Activated T-cell treated with anti-CD3 and anti-CD28 coated beads, Interleukin-2, amount 50 U/mL, for 48 hours (primary cell): Measurements from ENCODE around the gene LPAR2.
"Not testable (repeated sequence)": the region's sequence is repeated elsewhere in the genome, so short reads cannot be mapped to it uniquely, and the experiment has no call there.

ENCODE experiments used
- DNase-seq, 2 experiments: peaks; one replicate each; pipeline ENCODE4 v3.0.0-alpha.2; 2020

Gene LPAR2

GRCh38 chr19:19630062-19630414 lies 2.0 kb upstream of the LPAR2 start:
- no peak for DNase-seq

- peak; percentile 68 to 73 for DNase-seq
These were observed 598 bp upstream of the LPAR2 start for GRCh38 chr19:19628501-19629134.

GRCh38 chr19:19626516-19627472 lies 1.2 kb downstream of the LPAR2 start:
- no peak for DNase-seq

- no peak for DNase-seq
These were observed 3.9 kb downstream of the LPAR2 start for GRCh38 chr19:19624032-19624570.

GRCh38 chr19:19623383-19623782 lies 4.6 kb downstream of the LPAR2 start:
- DNase-seq = no peak

GRCh38 chr19:19619849-19620210 lies 8.2 kb downstream of the LPAR2 start:
- no peak for DNase-seq

GRCh38 chr19:19619181-19619848 lies 8.7 kb downstream of the LPAR2 start:
- no peak for DNase-seq

- peak; percentile 99 for DNase-seq
These were observed 9.6 kb downstream of the LPAR2 start, which contains the start of gene PBX4 for GRCh38 chr19:19618219-19619051. TSS of gene PBX4 (minus strand) at chr19:19618687. CDS start at chr19:19618629, 58 bp downstream.

- DNase-seq = no peak
These were observed 12.9 kb downstream of the LPAR2 start for GRCh38 chr19:19615086-19615485.

GRCh38 chr19:19613506-19613905 lies 14.5 kb downstream of the LPAR2 start:
- no peak for DNase-seq

- DNase-seq = no peak
These were observed 17.4 kb downstream of the LPAR2 start for GRCh38 chr19:19610376-19611202.

GRCh38 chr19:19606686-19607085 lies 21.3 kb downstream of the LPAR2 start:
- not testable (repeated sequence) for DNase-seq

GRCh38 chr19:19606021-19606420 lies 22.0 kb downstream of the LPAR2 start:
- DNase-seq = no peak

- no peak for DNase-seq
These were observed 25.2 kb downstream of the LPAR2 start for GRCh38 chr19:19602713-19603324.

GRCh38 chr19:19602136-19602712 lies 25.8 kb downstream of the LPAR2 start:
- DNase-seq = no peak

GRCh38 chr19:19600793-19601330 lies 27.2 kb downstream of the LPAR2 start:
- no peak for DNase-seq

- peak; percentile 73 to 74 for DNase-seq
These were observed 29.1 kb downstream of the LPAR2 start for GRCh38 chr19:19598728-19599451.

- peak; percentile 59 to 63 for DNase-seq
These were observed 30.2 kb downstream of the LPAR2 start for GRCh38 chr19:19597809-19598306.

GRCh38 chr19:19595171-19595701 lies 32.8 kb downstream of the LPAR2 start:
- DNase-seq = no peak
